Activated CD4-positive, alpha-beta T cell treated with anti-CD3 and anti-CD28 coated beads, Interleukin-10, Interleukin-2, amounts not matched to agents 100 ng/mL and 50 ng/mL, durations not matched to agents 16 hours and 8 hours (primary cell): ENCODE results near the gene NHLRC4.

ENCODE experiments used
- DNase-seq: peaks from one replicate; pipeline ENCODE4 v3.0.0-alpha.2; 2020

Gene NHLRC4

GRCh38 chr16:566475-567372, at the start of gene NHLRC4:
NHLRC4 (plus strand) TSS chr16:567005; CDS start chr16:568048, 1,043 bp downstream.
- peak; percentile 63 for DNase-seq

GRCh38 chr16:518858-519257, 47.9 kb upstream of the NHLRC4 start:
- no peak for DNase-seq

GRCh38 chr16:519425-519824, 47.4 kb upstream of the NHLRC4 start:
- no peak for DNase-seq

- DNase-seq = no peak
Measured at GRCh38 chr16:519841-520687, 46.7 kb upstream of the NHLRC4 start.

GRCh38 chr16:520847-521246, 46.0 kb upstream of the NHLRC4 start:
- DNase-seq = no peak

- DNase-seq = no peak
Measured at GRCh38 chr16:521381-522210, 45.2 kb upstream of the NHLRC4 start.

- no peak for DNase-seq
Measured at GRCh38 chr16:522320-523096, 44.3 kb upstream of the NHLRC4 start.

GRCh38 chr16:523097-523741, 43.6 kb upstream of the NHLRC4 start:
- no peak for DNase-seq

- DNase-seq = no peak
Measured at GRCh38 chr16:524274-525040, 42.3 kb upstream of the NHLRC4 start.

- DNase-seq = no peak
Measured at GRCh38 chr16:525123-525519, 41.7 kb upstream of the NHLRC4 start.

- DNase-seq = peak; percentile 96
Measured at GRCh38 chr16:525520-526180, 41.2 kb upstream of the NHLRC4 start.

GRCh38 chr16:526181-527014, 40.4 kb upstream of the NHLRC4 start:
- DNase-seq = peak; percentile 33

- DNase-seq = peak; percentile 91
Measured at GRCh38 chr16:527015-527903, 39.5 kb upstream of the NHLRC4 start, which contains the start of gene CAPN15. CAPN15 (plus strand) TSS chr16:527712; CDS start chr16:546839, 19,127 bp downstream.

- DNase-seq = peak; percentile 66
Measured at GRCh38 chr16:528111-529011, 38.4 kb upstream of the NHLRC4 start.

- peak; percentile 47 for DNase-seq
Measured at GRCh38 chr16:529012-529575, 37.7 kb upstream of the NHLRC4 start.

- DNase-seq = no peak
Measured at GRCh38 chr16:530111-530817, 36.5 kb upstream of the NHLRC4 start.
